ENCODE results near the gene SULT1A4.
"Not testable (repeated sequence)": the region's sequence is repeated elsewhere in the genome, so short reads cannot be mapped to it uniquely, and the experiment has no call there.

DNA sequence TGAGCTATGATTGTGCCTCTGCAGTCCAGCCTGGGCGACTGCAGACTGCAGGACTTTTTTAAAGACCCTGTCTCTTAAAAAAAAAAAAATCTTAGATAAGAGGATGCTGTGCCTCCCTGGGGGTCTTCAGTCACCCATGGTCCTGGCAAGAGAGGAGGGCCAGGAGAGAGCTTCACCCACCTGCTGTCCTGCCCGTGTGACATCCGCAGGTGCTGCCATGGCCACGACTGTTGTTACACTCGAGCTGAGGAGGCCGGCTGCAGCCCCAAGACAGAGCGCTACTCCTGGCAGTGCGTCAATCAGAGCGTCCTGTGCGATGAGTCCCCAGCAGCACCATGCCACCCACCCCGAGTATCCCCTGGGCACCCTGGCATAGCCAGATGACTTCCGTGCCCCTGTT lies 22.6 kb downstream of the SULT1A4 start:
- TF ChIP-seq POLR2A, POLR2AphosphoS5 (IDR thresholded peaks at IDR 0.05): not testable (repeated sequence)
- TF ChIP-seq, protein P1, sequence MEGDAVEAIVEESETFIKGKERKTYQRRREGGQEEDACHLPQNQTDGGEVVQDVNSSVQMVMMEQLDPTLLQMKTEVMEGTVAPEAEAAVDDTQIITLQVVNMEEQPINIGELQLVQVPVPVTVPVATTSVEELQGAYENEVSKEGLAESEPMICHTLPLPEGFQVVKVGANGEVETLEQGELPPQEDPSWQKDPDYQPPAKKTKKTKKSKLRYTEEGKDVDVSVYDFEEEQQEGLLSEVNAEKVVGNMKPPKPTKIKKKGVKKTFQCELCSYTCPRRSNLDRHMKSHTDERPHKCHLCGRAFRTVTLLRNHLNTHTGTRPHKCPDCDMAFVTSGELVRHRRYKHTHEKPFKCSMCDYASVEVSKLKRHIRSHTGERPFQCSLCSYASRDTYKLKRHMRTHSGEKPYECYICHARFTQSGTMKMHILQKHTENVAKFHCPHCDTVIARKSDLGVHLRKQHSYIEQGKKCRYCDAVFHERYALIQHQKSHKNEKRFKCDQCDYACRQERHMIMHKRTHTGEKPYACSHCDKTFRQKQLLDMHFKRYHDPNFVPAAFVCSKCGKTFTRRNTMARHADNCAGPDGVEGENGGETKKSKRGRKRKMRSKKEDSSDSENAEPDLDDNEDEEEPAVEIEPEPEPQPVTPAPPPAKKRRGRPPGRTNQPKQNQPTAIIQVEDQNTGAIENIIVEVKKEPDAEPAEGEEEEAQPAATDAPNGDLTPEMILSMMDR (IDR thresholded peaks at IDR 0.05): not testable (repeated sequence)

Data from upper lobe of left lung (tissue), 4 donors.